HUES48 (cell line): ENCODE results near the gene TAS1R3.

ENCODE experiments used
- H3K27ac ChIP-seq: one replicate; pipeline ENCODE4 v1.7.0; 2013; ENCODE audit warnings: low read depth, low read length, inconsistent platforms
- H3K27me3 ChIP-seq: 2 replicates; pipeline ENCODE4 v1.6.1; 2013; ENCODE audit warnings: mild to moderate bottlenecking, low read length; ENCODE audit not compliant: control insufficient read depth, insufficient read depth
- H3K36me3 ChIP-seq: 2 replicates; pipeline ENCODE4 v1.6.1; 2013; ENCODE audit warnings: low read length; ENCODE audit not compliant: control insufficient read depth, insufficient read depth
- H3K4me1 ChIP-seq: 2 replicates; pipeline ENCODE4 v1.6.1; 2013; ENCODE audit warnings: mild to moderate bottlenecking, low read length; ENCODE audit not compliant: control insufficient read depth, insufficient read depth
- H3K4me3 ChIP-seq: 2 replicates; pipeline ENCODE4 v1.5.1; 2013; ENCODE audit warnings: mild to moderate bottlenecking, low read depth, low read length
- H3K9ac ChIP-seq: 2 replicates; pipeline ENCODE4 v1.6.1; 2013; ENCODE audit warnings: mild to moderate bottlenecking, low read depth, low read length, moderate library complexity
- H3K9me3 ChIP-seq: 2 replicates; pipeline ENCODE4 v1.6.1; 2013; ENCODE audit warnings: low read length; ENCODE audit not compliant: control insufficient read depth, insufficient read depth

The TAS1R3 gene

GRCh38 chr1:1320666-1321448, 10.2 kb upstream of the TAS1R3 start:
- H3K36me3 ChIP-seq: peaks cover 40% of the 10 kb centered on the region
- H3K9ac ChIP-seq: no peak overlapping the region
- H3K9me3 ChIP-seq: no peaks in the 10 kb centered on the region
- H3K4me3 ChIP-seq: no peak overlapping the region
- no peaks in the 10 kb centered on the region for H3K27me3 ChIP-seq
- H3K4me1 ChIP-seq: peaks cover 3% of the 10 kb centered on the region; the same call in 1 of the 2 replicates
- no peak overlapping the region for H3K27ac ChIP-seq

GRCh38 chr1:1321477-1321876, 9.6 kb upstream of the TAS1R3 start:
- Histone ChIP-seq H3K9ac (no peak overlapping the region), H3K36me3 (peaks cover 40% of the 10 kb centered on the region), H3K27me3 (no peaks in the 10 kb centered on the region), H3K9me3 (no peaks in the 10 kb centered on the region), H3K4me3 (no peak overlapping the region), H3K27ac (no peak overlapping the region), H3K4me1 (no peaks in the 10 kb centered on the region)

- H3K36me3 ChIP-seq: peaks cover 43% of the 10 kb centered on the region
- no peak overlapping the region for H3K4me3 ChIP-seq
- no peaks in the 10 kb centered on the region for H3K4me1 ChIP-seq
These were observed 8.7 kb upstream of the TAS1R3 start for GRCh38 chr1:1322418-1322817.

GRCh38 chr1:1322952-1323351, 8.1 kb upstream of the TAS1R3 start:
- Histone ChIP-seq H3K4me3 (no peak overlapping the region; the same call in 1 of the 2 replicates), H3K27ac (no peak overlapping the region), H3K9me3 (no peaks in the 10 kb centered on the region), H3K9ac (no peak overlapping the region), H3K36me3 (peaks cover 40% of the 10 kb centered on the region), H3K4me1 (no peaks in the 10 kb centered on the region), H3K27me3 (no peaks in the 10 kb centered on the region)

More at GRCh38 chr1:1322418-1322817, 8.7 kb upstream of the TAS1R3 start:
- Histone ChIP-seq H3K27ac (no peak overlapping the region), H3K27me3 (no peaks in the 10 kb centered on the region), H3K9ac (no peak overlapping the region), H3K9me3 (no peaks in the 10 kb centered on the region)

- Histone ChIP-seq H3K36me3 (peaks cover 35% of the 10 kb centered on the region), H3K9me3 (no peaks in the 10 kb centered on the region), H3K27me3 (no peaks in the 10 kb centered on the region), H3K27ac (peak overlapping the region; percentile 61), H3K4me3 (peak overlapping the region; percentile 95), H3K4me1 (no peaks in the 10 kb centered on the region), H3K9ac (peak overlapping the region; percentile 83)
These were observed 7.0 kb upstream of the TAS1R3 start for GRCh38 chr1:1324084-1324523.

GRCh38 chr1:1324524-1325287, 6.4 kb upstream of the TAS1R3 start, which contains the start of the genes CPTP and INTS11:
TSS of gene CPTP (plus strand) at chr1:1324802. CDS start at chr1:1326911, 2,109 bp downstream.
TSS of gene INTS11 (minus strand) at chr1:1324660. CDS start at chr1:1324608, 52 bp downstream.
- Histone ChIP-seq H3K9ac (peak within 1 kb of the TSS; percentile 83), H3K27me3 (no peaks in the 10 kb centered on the region), H3K4me3 (peak within 1 kb of the TSS; percentile 95), H3K36me3 (peaks cover 29% of the 10 kb centered on the region), H3K9me3 (no peaks in the 10 kb centered on the region), H3K4me1 (no peaks in the 10 kb centered on the region), H3K27ac (peak within 1 kb of the TSS; percentile 61)

- peak overlapping the region; percentile 61; the same call in 1 of the 2 replicates for H3K9ac ChIP-seq
- H3K9me3 ChIP-seq: no peaks in the 10 kb centered on the region
- no peaks in the 10 kb centered on the region for H3K27me3 ChIP-seq
- peaks cover 22% of the 10 kb centered on the region; the same call in 1 of the 2 replicates for H3K36me3 ChIP-seq
- H3K4me1 ChIP-seq: no peaks in the 10 kb centered on the region
- peak overlapping the region; percentile 42 for H3K27ac ChIP-seq
- peak overlapping the region; percentile 95 for H3K4me3 ChIP-seq
These were observed 5.6 kb upstream of the TAS1R3 start for GRCh38 chr1:1325288-1326074.

GRCh38 chr1:1326075-1326605, 4.9 kb upstream of the TAS1R3 start:
- H3K4me3 ChIP-seq: no peak overlapping the region
- no peak overlapping the region for H3K9ac ChIP-seq
- H3K27ac ChIP-seq: no peak overlapping the region

GRCh38 chr1:1327291-1327690, 3.8 kb upstream of the TAS1R3 start:
- Histone ChIP-seq H3K27me3 (no peaks in the 10 kb centered on the region), H3K4me1 (no peaks in the 10 kb centered on the region), H3K9ac (no peak overlapping the region), H3K36me3 (peaks cover 13% of the 10 kb centered on the region; the same call in 1 of the 2 replicates), H3K4me3 (no peak overlapping the region), H3K9me3 (no peaks in the 10 kb centered on the region), H3K27ac (no peak overlapping the region)

More at GRCh38 chr1:1326075-1326605, 4.9 kb upstream of the TAS1R3 start:
- H3K27me3 ChIP-seq: no peaks in the 10 kb centered on the region
- peaks cover 18% of the 10 kb centered on the region; the same call in 1 of the 2 replicates for H3K36me3 ChIP-seq
- H3K9me3 ChIP-seq: no peaks in the 10 kb centered on the region
- no peaks in the 10 kb centered on the region for H3K4me1 ChIP-seq

GRCh38 chr1:1328254-1328653, 2.8 kb upstream of the TAS1R3 start:
- no peak overlapping the region for H3K4me3 ChIP-seq
- no peaks in the 10 kb centered on the region for H3K4me1 ChIP-seq
- H3K9ac ChIP-seq: no peak overlapping the region
- H3K27me3 ChIP-seq: no peaks in the 10 kb centered on the region
- H3K36me3 ChIP-seq: peaks cover 8% of the 10 kb centered on the region; the same call in 1 of the 2 replicates
- H3K9me3 ChIP-seq: no peaks in the 10 kb centered on the region
- no peak overlapping the region for H3K27ac ChIP-seq
